Sigmoid colon (tissue), 4 donors: ENCODE measurements around the gene MET.
"Not testable (repeated sequence)": the region's sequence is repeated elsewhere in the genome, so short reads cannot be mapped to it uniquely, and the experiment has no call there.

Experiments
- CTCF ChIP-seq, 4 experiments: fragments of 450-650 bp in 3 of 4; fragments of 200-600 bp in 1 of 4; IDR thresholded peaks; one replicate each; pipeline ENCODE4 v1.5.1; 2016 to 2019; ENCODE audit warnings: antibody characterized with exemption in 4 of 4, mild to moderate bottlenecking in 3 of 4, moderate library complexity in 2 of 4
- POLR2AphosphoS5 ChIP-seq, 4 donors: sonication (generic); formaldehyde crosslinking; IDR thresholded peaks; one replicate each; pipeline ENCODE4 v1.6.1; 2017; ENCODE audit warnings: antibody characterized with exemption in 4 of 4

GRCh38 chr7:116751070-116751469, 79.1 kb downstream of the MET start:
- TF ChIP-seq POLR2AphosphoS5, CTCF (IDR thresholded peaks at IDR 0.05): not testable (repeated sequence)
